ENCODE data around the gene DAGLA. TPM values are rescaled to one million over a fixed set of nuclear protein-coding genes. Genes with fewer than 3 reads are reported as not detected.

Gene DAGLA
- total RNA-seq, 6 donors from 2014 or later: 3.0 to 11.0 (median 8.0) TPM

GRCh38 chr11:61739413-61739812, 59.2 kb downstream of the DAGLA start:
- TF ChIP-seq POLR2A (IDR thresholded peaks at IDR 0.05): no peak
- no peak for TF ChIP-seq POLR2AphosphoS5 (IDR thresholded peaks at IDR 0.05)
- TF ChIP-seq CTCF (IDR thresholded peaks at IDR 0.05): no peak
- no peak for TF ChIP-seq EP300 (IDR thresholded peaks at IDR 0.05)
- ATAC-seq (ENCODE audit: low FRiP score in 2 of 2) (no peak), DNase-seq (peak in 1 of 2 donors; percentile 68)

GRCh38 chr11:61739966-61740365, 59.8 kb downstream of the DAGLA start:
- H3K27me3 ChIP-seq: no peaks in the 10 kb centered on the region
- DNase-seq: peak in 1 of 2 donors; percentile 48
- no peak overlapping the region for H3K27ac ChIP-seq
- peaks cover 0 to 57% (median 7%) of the 10 kb centered on the region in 4 donors for H3K36me3 ChIP-seq
- H3K4me1 ChIP-seq: peaks cover 0 to 7% (median 4%) of the 10 kb centered on the region in 4 donors
- H3K9me3 ChIP-seq: no peaks in the 10 kb centered on the region
- 69 to 83% methylated on average over 4 to 5 of the region's 7 CpGs for WGBS, 2 donors
- TF ChIP-seq CTCF (IDR thresholded peaks at IDR 0.05) (no peak), POLR2AphosphoS5 (IDR thresholded peaks at IDR 0.05) (no peak), EP300 (IDR thresholded peaks at IDR 0.05) (no peak), POLR2A (IDR thresholded peaks at IDR 0.05) (no peak)
- no peak for ATAC-seq (ENCODE audit: low FRiP score in 2 of 2)
- no peak overlapping the region for H3K4me3 ChIP-seq

More at GRCh38 chr11:61739413-61739812, 59.2 kb downstream of the DAGLA start:
- Histone ChIP-seq H3K4me3 (no peak overlapping the region), H3K9me3 (no peaks in the 10 kb centered on the region), H3K27me3 (no peaks in the 10 kb centered on the region), H3K27ac (no peak overlapping the region), H3K4me1 (peaks cover 0 to 7% (median 4%) of the 10 kb centered on the region in 4 donors), H3K36me3 (peaks cover 0 to 59% (median 7%) of the 10 kb centered on the region in 4 donors)
- 94 to 100% methylated on average over 2 to 15 of the region's 15 CpGs for WGBS, 2 donors

- Histone ChIP-seq H3K4me3 (no peak overlapping the region), H3K27ac (no peak overlapping the region), H3K27me3 (no peaks in the 10 kb centered on the region), H3K36me3 (peaks cover 0 to 35% (median 4%) of the 10 kb centered on the region in 4 donors), H3K9me3 (no peaks in the 10 kb centered on the region), H3K4me1 (peaks cover 0 to 7% (median 4%) of the 10 kb centered on the region in 4 donors)
- peak; percentile 30 to 54 for DNase-seq
- peak in 1 of 2 donors; percentile 72 for ATAC-seq (ENCODE audit: low FRiP score in 2 of 2)
- WGBS, 2 donors: 0 to 48% methylated on average over 1 to 7 of the region's 7 CpGs
- no peak for TF ChIP-seq POLR2AphosphoS5 (IDR thresholded peaks at IDR 0.05)
- no peak for TF ChIP-seq CTCF (IDR thresholded peaks at IDR 0.05)
- TF ChIP-seq EP300 (IDR thresholded peaks at IDR 0.05): no peak
- no peak for TF ChIP-seq POLR2A (IDR thresholded peaks at IDR 0.05)
These were observed 62.2 kb downstream of the DAGLA start for GRCh38 chr11:61742391-61742790.

GRCh38 chr11:61743486-61744095, 63.4 kb downstream of the DAGLA start:
- WGBS, 2 donors: 88 to 96% methylated on average over 9 to 41 of the region's 42 CpGs
- no peak for ATAC-seq (ENCODE audit: low FRiP score in 2 of 2)
- Histone ChIP-seq H3K27ac (no peak overlapping the region), H3K27me3 (no peaks in the 10 kb centered on the region), H3K36me3 (peaks cover 0 to 26% (median 4%) of the 10 kb centered on the region in 4 donors), H3K4me3 (no peak overlapping the region), H3K4me1 (peaks cover 0 to 14% (median 4%) of the 10 kb centered on the region in 4 donors), H3K9me3 (no peaks in the 10 kb centered on the region)
- peak in 1 of 2 donors; percentile 85 for DNase-seq
- TF ChIP-seq EP300 (IDR thresholded peaks at IDR 0.05) (no peak), CTCF (IDR thresholded peaks at IDR 0.05) (no peak), POLR2A (IDR thresholded peaks at IDR 0.05) (no peak), POLR2AphosphoS5 (IDR thresholded peaks at IDR 0.05) (no peak)
